Measurements from ENCODE around the gene CDK2. TPM values are rescaled to one million over a fixed set of nuclear protein-coding genes. Genes with fewer than 3 reads are reported as not detected.
"Not testable (repeated sequence)": the region's sequence is repeated elsewhere in the genome, so short reads cannot be mapped to it uniquely, and the experiment has no call there.

Gene CDK2
- total and polyA plus RNA-seq, 12 donors, result 6.0 to 30.6 (median 17.8) TPM

DNA sequence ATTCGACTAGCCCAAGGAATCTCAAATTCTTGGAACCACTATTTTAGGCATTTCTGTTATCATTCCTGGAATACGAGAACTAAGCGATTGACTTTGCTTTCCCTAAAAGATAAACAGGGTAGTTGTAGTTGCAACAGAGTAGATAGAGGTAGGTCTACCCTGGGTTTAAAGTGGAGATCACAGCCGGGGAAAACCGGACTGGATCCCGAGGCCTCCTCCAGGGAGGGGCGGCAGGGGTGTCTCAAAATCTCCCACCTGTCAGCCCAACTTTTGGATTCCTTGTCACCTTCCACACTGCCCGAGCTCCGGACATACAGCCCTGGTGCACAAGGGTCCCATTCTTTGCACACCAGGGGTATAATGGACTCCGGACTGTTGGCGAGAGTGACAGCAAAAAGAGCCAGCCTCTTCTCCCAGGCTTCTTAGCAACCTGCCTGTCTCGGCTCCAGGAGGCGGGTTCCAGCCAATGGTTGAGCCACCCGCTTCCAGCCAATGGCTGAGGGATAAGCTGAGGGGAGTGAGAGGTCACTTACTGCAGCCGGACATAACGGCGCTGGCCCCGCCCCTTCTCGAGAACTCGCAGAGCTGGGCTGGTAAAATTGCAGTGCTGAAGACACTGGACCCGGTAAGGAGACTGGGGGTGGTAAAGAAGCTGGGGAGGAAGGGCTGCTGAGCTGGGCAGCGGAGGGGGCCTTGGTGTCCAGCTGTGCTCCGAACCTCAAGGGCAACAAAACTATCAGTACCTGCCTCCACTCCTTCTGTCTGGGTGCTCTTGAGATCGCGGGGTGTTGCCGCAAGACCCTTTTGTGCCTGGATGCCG lies 30.3 kb downstream of the CDK2 start, which contains the start of gene SUOX:
Gene SUOX, plus strand, starts transcription at position 562 of the 820 bp plus-strand sequence. CDS start 4,946 bp downstream, outside the sequence.
- TF ChIP-seq CTCF (IDR thresholded peaks at IDR 0.05) (no peak), POLR2A (IDR thresholded peaks at IDR 0.05) (peak; percentile 44 to 88)
- peak within 1 kb of the TSS; percentile 61 to 90 (median 84) for H3K27ac ChIP-seq
- H3K27me3 ChIP-seq, result no peaks in the 10 kb centered on the region
- WGBS, 4 donors, result 0 to 3% (median 2%) methylated on average over 11 to 27 of the region's 27 CpGs
- intact Hi-C loops (cut with DNase I), result loop anchor here in 1 of 2 donors (5.0 kb wide), 1 partner anchor 40 kb away; no protein-coding TSS in a partner anchor
- H3K4me3 ChIP-seq, result peak within 1 kb of the TSS; percentile 37 to 87 (median 64)
- no peaks in the 10 kb centered on the region for H3K9me3 ChIP-seq (replicated peaks in 1 of 3)
- H3K36me3 ChIP-seq (replicated peaks in 1 of 2), result peaks cover 0 to 34% of the 10 kb centered on the region in 2 donors
- peak; percentile 96 to 99 (median 99) for DNase-seq
- peaks cover 10 to 20% of the 10 kb centered on the region in 2 donors for H3K4me1 ChIP-seq (replicated peaks in 1 of 2)

- H3K36me3 ChIP-seq (replicated peaks in 1 of 2), result peaks cover 0 to 33% of the 10 kb centered on the region in 2 donors
- intact Hi-C loops (cut with DNase I), result loop anchor here in 1 of 2 donors (5.0 kb wide), 1 partner anchor 40 kb away; no protein-coding TSS in a partner anchor
- WGBS, 4 donors, result 0 to 14% (median 2%) methylated on average over 1 to 5 of the region's 5 CpGs
These were observed 30.9 kb downstream of the CDK2 start for GRCh38 chr12:55997535-55997859.

DNA sequence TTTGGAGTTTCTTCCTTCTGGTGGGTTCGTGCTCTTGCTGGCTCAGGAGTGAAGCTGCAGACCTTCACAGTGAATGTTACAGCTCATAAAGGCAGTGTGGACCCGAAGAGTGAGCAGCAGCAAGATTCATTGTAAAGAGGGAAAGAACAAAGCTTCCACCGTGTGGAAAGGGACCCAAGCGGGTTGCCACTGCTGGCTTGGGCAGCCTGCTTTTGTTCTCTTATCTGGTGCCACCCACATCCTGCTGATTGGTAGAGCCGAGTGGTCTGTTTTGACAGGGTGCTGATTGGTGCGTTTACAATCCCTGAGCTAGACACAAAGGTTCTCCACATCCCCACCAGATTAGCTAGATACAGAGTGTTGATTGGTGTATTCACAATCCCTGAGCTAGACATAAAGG lies 32.9 kb downstream of the CDK2 start:
- H3K9me3 ChIP-seq (replicated peaks in 1 of 3); DNase-seq; H3K4me3 ChIP-seq; H3K27ac ChIP-seq; H3K27me3 ChIP-seq: not testable (repeated sequence)
- intact Hi-C loops (cut with DNase I), result loop anchor here in 1 of 2 donors (5.0 kb wide), 1 partner anchor 38 kb away; no protein-coding TSS in a partner anchor
- peaks cover 0 to 31% of the 10 kb centered on the region in 2 donors for H3K36me3 ChIP-seq (replicated peaks in 1 of 2)
- peaks cover 10 to 20% of the 10 kb centered on the region in 2 donors for H3K4me1 ChIP-seq (replicated peaks in 1 of 2)
- 75 to 87% (median 81%) methylated on average over 4 to 6 of the region's 6 CpGs for WGBS, 4 donors

More at GRCh38 chr12:55997535-55997859, 30.9 kb downstream of the CDK2 start:
- Histone ChIP-seq H3K9me3 (replicated peaks in 1 of 3) (no peaks in the 10 kb centered on the region), H3K27ac (peak overlapping the region in 4 of 5 donors; percentile 26 to 90 (median 85)), H3K4me3 (peak overlapping the region; percentile 37 to 87 (median 64)), H3K4me1 (replicated peaks in 1 of 2) (peaks cover 10 to 20% of the 10 kb centered on the region in 2 donors), H3K27me3 (no peaks in the 10 kb centered on the region)
- peak in 2 of 7 donors; percentile 17 to 59 for DNase-seq
- no peak for TF ChIP-seq POLR2A (IDR thresholded peaks at IDR 0.05)
- no peak for TF ChIP-seq CTCF (IDR thresholded peaks at IDR 0.05)

DNA sequence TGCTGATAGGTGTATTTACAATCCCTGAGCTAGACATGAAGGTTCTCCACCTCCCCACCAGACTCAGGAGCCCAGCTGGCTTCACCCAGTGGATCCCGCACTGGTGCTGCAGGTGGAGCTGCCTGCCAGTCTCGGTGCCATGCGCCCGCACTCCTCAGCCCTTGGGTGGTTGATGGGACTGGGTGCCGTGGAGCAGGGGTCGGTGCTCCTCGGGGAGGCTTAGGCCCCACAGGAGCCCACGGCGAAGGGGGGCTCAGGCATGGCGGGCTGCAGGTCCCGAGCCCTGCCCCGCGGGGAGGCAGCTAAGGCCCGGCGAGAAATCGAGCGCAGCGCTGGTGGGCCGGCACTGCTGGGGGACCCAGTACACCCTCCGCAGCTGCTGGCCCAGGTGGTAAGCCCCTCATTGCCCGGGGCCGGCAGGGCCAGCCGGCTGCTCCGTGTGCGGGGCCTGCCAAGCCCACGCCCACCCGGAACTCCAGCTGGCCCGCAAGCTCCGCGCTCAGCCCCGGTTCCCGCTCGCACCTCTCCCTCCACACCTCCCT lies 33.4 kb downstream of the CDK2 start:
- not testable (repeated sequence) for H3K27ac ChIP-seq; H3K4me3 ChIP-seq; H3K9me3 ChIP-seq (replicated peaks in 1 of 3); H3K27me3 ChIP-seq; DNase-seq
- 90 to 100% (median 96%) methylated on average over 2 to 30 of the region's 33 CpGs for WGBS, 4 donors
- Histone ChIP-seq H3K36me3 (replicated peaks in 1 of 2) (peaks cover 0 to 27% of the 10 kb centered on the region in 2 donors), H3K4me1 (replicated peaks in 1 of 2) (peaks cover 10 to 20% of the 10 kb centered on the region in 2 donors)
- intact Hi-C loops (cut with DNase I), result loop anchor here in 1 of 2 donors (5.0 kb wide), 1 partner anchor 37 kb away; no protein-coding TSS in a partner anchor

- intact Hi-C loops (cut with DNase I), result no loop called here
- TF ChIP-seq CTCF (IDR thresholded peaks at IDR 0.05) (no peak), POLR2A (IDR thresholded peaks at IDR 0.05) (no peak)
- Histone ChIP-seq H3K4me1 (replicated peaks in 1 of 2) (peaks cover 10 to 13% of the 10 kb centered on the region in 2 donors), H3K9me3 (replicated peaks in 1 of 3) (no peaks in the 10 kb centered on the region), H3K36me3 (replicated peaks in 1 of 2) (peaks cover 0 to 24% of the 10 kb centered on the region in 2 donors), H3K27me3 (no peaks in the 10 kb centered on the region), H3K27ac (no peak overlapping the region), H3K4me3 (no peak overlapping the region)
- DNase-seq, result no peak
- WGBS, 4 donors, result 70 to 91% (median 88%) methylated on average over 7 of the region's 7 CpGs
These were observed 35.0 kb downstream of the CDK2 start for GRCh38 chr12:56001487-56002100.

GRCh38 chr12:56003376-56003775 lies 36.7 kb downstream of the CDK2 start:
- H3K36me3 ChIP-seq (replicated peaks in 1 of 2), result peaks cover 0 to 24% of the 10 kb centered on the region in 2 donors
- intact Hi-C loops (cut with DNase I); H3K27ac ChIP-seq; H3K9me3 ChIP-seq (replicated peaks in 1 of 3); H3K27me3 ChIP-seq; H3K4me1 ChIP-seq (replicated peaks in 1 of 2); H3K4me3 ChIP-seq; DNase-seq: not testable (repeated sequence)
- WGBS, 4 donors, result 68 to 87% (median 71%) methylated on average over 5 of the region's 5 CpGs

All from adrenal gland (tissue), 12 donors.